DOHH2 (cell line): ENCODE results near the gene UBE2F.

Experiments
- CTCF ChIP-seq: fragments of 200-600 bp; sonication (generic); IDR thresholded peaks from one replicate; pipeline ENCODE4 v1.5.1; 2014; ENCODE audit warnings: antibody characterized with exemption, mild to moderate bottlenecking, low read depth, low read length; ENCODE audit not compliant: poor library complexity, severe bottlenecking
- EZH2phosphoT487 ChIP-seq: fragments of 200-600 bp; sonication (generic); IDR thresholded peaks from 2 replicates; pipeline ENCODE4 v1.6.1; 2017; ENCODE audit warnings: borderline replicate concordance, mild to moderate bottlenecking, antibody characterized with exemption, low read length, moderate library complexity, mixed read lengths

GRCh38 chr2:237939251-237939650, 27.6 kb upstream of the UBE2F start:
- TF ChIP-seq EZH2phosphoT487 (no peak), CTCF (no peak)
